ENCODE measurements around the gene EPB41L5.

Gene EPB41L5

GRCh38 chr2:120218181-120218580, 205.3 kb downstream of the EPB41L5 start:
- no peak overlapping the region for H3K4me3 ChIP-seq (ENCODE audit: low read length)
- TF ChIP-seq, protein P1, sequence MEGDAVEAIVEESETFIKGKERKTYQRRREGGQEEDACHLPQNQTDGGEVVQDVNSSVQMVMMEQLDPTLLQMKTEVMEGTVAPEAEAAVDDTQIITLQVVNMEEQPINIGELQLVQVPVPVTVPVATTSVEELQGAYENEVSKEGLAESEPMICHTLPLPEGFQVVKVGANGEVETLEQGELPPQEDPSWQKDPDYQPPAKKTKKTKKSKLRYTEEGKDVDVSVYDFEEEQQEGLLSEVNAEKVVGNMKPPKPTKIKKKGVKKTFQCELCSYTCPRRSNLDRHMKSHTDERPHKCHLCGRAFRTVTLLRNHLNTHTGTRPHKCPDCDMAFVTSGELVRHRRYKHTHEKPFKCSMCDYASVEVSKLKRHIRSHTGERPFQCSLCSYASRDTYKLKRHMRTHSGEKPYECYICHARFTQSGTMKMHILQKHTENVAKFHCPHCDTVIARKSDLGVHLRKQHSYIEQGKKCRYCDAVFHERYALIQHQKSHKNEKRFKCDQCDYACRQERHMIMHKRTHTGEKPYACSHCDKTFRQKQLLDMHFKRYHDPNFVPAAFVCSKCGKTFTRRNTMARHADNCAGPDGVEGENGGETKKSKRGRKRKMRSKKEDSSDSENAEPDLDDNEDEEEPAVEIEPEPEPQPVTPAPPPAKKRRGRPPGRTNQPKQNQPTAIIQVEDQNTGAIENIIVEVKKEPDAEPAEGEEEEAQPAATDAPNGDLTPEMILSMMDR (IDR thresholded peaks at IDR 0.05; ENCODE audit: insufficient read depth, low read depth, low read length, missing control alignments), result no peak
- DNase-seq (ENCODE audit: low read depth), result no peak

GRCh38 chr2:120219291-120219690, 206.4 kb downstream of the EPB41L5 start:
- no peak overlapping the region for H3K4me3 ChIP-seq (ENCODE audit: low read length)
- DNase-seq (ENCODE audit: low read depth), result no peak
- TF ChIP-seq, protein P1 (IDR thresholded peaks at IDR 0.05; ENCODE audit: insufficient read depth, low read depth, low read length, missing control alignments), result no peak

DNA sequence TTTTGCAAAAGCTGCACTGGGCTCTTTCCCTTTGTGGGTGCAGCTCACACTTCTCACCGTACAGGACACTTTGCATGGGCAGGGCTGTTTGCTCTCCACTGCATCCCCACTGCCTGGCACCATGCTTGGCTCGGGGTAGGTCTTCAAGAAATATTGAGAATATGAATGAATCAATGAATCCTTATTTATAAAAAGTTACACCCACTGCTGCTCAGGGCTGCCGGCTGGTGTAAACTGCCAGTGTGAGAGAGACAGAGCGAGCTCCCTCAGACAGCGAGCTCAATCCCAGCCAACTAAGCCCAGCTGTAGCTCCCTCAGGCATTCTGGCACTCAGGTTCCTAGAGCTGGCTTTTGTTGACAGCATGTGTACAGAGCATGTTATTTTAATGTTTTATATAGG, 206.9 kb downstream of the EPB41L5 start:
- TF ChIP-seq, protein P1 (IDR thresholded peaks at IDR 0.05; ENCODE audit: insufficient read depth, low read depth, low read length, missing control alignments), result no peak
- no peak overlapping the region for H3K4me3 ChIP-seq (ENCODE audit: low read length)
- no peak for DNase-seq (ENCODE audit: low read depth)

DNA sequence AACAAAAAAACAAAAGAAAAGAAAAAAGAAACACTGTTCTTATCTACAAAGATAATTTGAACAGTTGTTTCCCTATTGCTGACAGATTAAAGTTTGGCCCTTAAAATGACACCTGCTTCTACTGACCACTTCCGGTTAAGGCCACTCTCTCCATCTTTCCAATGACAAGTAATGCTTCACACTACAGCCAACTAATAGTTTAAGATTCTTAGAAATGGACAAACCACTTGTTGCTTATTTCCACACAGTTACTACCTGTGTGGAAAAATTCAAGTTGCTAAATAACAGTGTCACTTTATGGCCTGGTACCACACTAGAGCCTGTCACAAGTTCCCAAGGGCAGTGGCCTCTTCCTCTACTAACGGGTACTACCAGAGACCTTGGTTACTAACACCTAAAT, 207.9 kb downstream of the EPB41L5 start:
- TF ChIP-seq, protein P1 (IDR thresholded peaks at IDR 0.05; ENCODE audit: insufficient read depth, low read depth, low read length, missing control alignments), result no peak
- no peak overlapping the region for H3K4me3 ChIP-seq (ENCODE audit: low read length)
- DNase-seq (ENCODE audit: low read depth), result no peak

GRCh38 chr2:120221616-120222015, 208.7 kb downstream of the EPB41L5 start:
- TF ChIP-seq, protein P1 (IDR thresholded peaks at IDR 0.05; ENCODE audit: insufficient read depth, low read depth, low read length, missing control alignments), result no peak
- no peak for DNase-seq (ENCODE audit: low read depth)
- no peak overlapping the region for H3K4me3 ChIP-seq (ENCODE audit: low read length)

GRCh38 chr2:120222186-120223033, 209.5 kb downstream of the EPB41L5 start:
- TF ChIP-seq, protein P1 (IDR thresholded peaks at IDR 0.05; ENCODE audit: insufficient read depth, low read depth, low read length, missing control alignments), result no peak
- peak overlapping the region; percentile 54 for H3K4me3 ChIP-seq (ENCODE audit: low read length)
- DNase-seq (ENCODE audit: low read depth), result no peak

Data from epithelial cell of esophagus (primary cell).